ENCODE data around the gene MACROD2.

GRCh38 chr20:14922503-14923267, 927.4 kb downstream of the MACROD2 start:
- TF ChIP-seq CTCF (IDR thresholded peaks at IDR 0.05; ENCODE audit: poor library complexity, severe bottlenecking): no peak
- no peak for TF ChIP-seq RAD21 (conservative IDR thresholded peaks at IDR 0.05)
- no peak for TF ChIP-seq POLR2AphosphoS5 (IDR thresholded peaks at IDR 0.05)
- TF ChIP-seq EP300 (conservative IDR thresholded peaks at IDR 0.05; ENCODE audit: poor library complexity, severe bottlenecking): no peak
- no peak for TF ChIP-seq EZH2 (IDR thresholded peaks at IDR 0.05; ENCODE audit: borderline replicate concordance, insufficient read depth, low read length, poor library complexity, severe bottlenecking)
